AML-193 (cell line): ENCODE measurements around the gene COL2A1.

ENCODE experiments used
- DNase-seq, 2 experiments: peaks; one replicate each; lab custom pipeline; 2025; lab: John Stamatoyannopoulos, UW

Gene COL2A1

DNA sequence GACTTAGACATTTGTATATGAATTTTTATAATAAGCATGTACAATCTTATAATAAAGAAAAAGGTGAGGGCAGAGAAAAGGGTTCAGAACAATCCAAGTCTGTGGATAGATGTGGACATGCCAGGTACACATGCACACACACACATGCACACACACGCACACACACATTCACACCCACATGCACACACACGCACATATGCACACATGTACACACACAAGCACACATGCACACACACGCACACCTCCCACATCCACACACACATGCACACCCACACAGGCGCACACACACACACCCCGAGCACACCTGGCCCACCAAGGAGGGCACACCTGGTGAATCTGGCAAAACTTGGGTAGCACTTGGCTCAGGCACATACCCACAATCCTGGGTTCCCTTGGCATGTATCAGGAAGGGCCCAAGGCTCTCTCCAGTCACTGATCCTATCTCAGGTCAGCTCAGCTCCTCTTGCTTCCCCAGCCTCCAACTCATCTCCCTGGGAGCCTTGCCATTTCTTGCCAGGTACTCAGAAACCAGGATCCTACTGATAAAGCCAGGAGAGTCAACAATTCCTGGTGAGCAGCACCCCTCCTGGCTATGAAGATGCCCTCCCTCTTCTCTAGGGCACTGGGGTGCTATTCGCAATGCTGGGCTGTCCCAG lies 59.5 kb downstream of the COL2A1 start:
- DNase-seq, result no peak

DNA sequence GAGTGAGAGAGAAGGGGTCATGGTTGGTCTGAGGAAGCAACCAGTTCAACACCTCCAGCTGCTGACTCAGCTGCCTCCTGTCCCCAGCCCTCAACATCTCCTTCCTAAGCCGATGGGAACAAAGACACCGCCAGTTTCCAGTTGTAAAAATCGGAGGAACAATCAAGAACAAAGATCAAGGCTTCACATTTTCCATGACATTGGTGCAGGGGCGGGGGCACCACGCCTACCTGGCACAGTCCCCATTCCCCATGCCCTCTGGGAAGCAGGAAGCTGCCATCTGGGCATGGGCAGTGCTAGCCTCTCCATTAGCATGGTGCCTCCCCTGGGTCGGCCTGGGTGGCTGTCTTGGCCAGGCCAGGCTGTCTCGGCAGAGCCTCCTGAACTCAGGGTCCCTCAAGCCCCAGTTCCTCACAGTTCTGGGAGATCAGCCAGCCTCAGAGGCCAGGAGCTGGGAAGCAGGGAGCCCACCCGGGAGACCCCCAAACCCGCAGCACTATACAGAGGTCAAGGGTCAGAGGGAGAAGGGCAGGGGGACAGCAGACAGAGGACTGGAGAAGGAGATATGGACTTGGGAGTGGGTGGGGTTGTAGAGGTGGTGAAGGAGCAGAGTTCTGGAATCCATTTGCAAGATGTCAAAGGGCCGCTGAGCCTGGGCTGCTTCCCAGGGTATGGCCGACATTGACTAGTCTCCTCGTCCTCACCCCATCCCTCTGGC lies 60.5 kb downstream of the COL2A1 start:
- DNase-seq, result no peak

DNA sequence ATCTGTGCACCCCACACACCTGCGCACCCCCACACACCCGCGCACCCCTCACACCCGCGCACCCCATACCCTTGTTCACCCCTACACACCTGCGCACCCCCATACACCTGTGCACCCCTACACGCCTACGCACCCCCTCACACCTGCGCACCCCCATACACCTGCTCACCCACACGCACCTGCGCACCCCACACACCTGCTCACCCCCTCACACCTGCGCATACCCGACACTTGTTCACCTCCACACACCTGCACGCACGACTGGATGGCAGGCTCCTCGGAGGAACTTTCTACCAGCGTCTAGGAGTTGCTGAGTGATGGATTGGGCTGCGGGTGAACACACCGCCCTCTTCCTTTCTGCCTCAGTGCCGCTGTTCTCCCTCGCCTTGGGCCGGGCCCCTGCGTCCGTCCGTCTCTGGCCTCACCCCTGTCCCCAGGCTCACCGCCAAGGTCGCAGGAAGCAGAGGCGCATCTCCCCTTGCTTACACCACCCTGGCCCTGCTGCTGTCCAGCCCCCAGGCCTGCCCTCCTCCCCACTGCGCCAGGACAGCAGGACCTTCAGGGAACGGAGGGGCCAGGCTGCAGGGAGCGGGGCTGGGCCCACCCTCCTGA lies 61.6 kb downstream of the COL2A1 start:
- no peak for DNase-seq

DNA sequence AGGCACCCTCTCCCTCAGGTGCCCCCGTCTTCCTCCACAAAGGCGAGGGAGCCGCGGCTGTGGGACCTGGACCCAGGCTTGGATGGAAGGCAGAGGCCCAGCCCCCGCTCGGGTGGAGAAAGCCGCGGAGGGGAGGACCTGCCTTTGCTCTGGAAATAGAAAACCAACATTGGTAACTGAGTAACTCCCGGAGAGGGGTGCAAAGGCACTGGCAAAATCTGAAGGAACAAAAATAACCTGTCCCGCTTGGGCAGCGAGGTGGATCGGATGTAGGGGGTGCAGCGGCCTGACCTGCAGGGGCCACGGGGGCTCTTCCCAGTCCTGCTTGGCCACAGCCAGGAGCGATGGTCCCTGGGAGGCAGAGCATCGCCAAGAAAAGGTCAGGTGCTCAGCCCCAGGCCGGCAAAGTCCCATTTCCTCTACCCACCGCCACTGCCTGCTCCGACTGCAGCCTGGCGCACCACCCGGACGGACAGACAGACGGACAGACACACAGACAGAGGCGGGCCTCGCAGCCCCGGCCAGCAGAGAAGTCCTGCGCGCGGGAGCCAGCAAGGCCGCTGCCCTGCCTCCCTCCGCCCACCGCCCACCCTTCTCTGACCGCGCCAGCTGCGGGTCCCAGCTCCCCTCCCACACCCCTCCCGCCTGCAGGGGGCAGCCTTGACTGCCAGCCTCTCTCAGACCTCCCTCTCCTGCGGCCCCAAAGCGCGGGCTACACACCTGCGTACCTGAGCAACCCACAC lies 62.2 kb downstream of the COL2A1 start:
- DNase-seq, result no peak

DNA sequence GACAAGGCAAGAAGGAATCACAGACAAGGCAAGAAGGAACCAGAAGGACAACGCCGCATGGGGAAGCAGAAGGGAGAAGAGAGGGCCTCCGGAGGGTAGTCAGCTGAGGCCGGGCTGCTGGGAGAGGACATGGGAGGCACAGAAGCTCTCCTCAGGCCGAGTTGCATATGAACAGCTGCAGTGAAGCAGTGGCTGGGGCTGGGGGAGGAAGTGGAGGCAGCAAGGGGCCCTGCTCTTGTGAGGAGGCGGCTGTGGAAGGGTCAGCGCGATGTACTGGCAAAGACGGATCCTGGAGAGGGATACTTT lies 62.8 kb downstream of the COL2A1 start:
- DNase-seq, result no peak

DNA sequence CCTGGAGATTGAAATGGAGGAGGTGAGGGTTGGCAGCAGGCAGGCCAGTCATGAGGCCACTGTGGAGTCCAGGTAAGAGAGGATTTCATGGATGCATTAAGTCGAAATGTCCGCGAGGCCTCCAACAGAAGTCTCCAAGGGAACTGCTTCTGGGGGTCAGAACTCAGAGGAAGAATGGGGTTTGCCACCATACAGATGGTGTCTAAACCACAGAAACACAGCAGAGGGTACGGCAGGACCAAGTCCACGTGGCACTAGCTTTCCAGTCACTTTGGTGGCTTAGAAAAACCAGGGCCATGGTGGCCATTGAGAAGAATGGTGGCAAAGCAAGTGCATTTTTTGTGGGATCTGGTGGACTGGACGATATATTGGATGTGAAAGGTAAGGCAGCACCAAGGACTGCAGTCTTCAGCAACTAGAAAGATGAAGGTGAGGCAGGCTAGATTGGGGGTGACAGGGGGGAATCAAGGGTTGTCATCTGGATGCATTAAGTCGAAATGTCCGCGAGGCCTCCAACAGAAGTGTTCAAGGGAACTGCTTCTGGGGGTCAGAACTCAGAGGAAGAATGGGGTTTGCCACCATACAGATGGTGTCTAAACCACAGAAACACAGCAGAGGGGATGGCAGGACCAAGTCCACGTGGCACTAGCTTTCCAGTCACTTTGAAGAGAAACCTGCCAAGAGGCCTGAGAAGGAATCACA lies 63.4 kb downstream of the COL2A1 start:
- no peak for DNase-seq

DNA sequence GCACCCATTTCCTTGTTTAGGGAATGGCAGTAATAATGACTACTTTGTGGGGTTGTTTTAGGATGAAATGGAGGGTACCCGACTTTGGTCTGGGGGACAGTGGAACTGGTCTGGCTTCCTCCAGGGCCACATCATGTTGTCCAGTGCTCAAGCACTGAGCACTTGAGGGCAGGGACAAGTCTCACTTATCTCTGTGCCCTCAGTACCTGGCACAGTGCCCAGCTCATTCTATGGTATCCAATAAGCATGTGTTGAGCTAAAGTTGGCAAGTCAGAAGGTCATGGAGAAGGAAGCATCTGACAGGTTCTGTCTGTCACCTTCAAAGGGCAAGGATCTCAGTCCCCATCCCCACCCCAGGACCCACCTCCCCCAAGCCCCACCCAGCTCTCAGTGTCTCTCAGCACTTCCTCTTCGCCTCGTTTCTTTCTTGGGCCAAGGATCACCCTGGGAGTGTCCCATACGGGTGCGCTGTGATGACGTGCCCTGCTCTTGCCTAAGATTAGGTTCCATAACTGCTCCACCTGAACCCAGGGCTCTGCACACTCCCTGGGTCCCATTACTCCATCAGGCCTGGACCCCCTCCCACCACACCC lies 65.2 kb downstream of the COL2A1 start:
- DNase-seq, result no peak

DNA sequence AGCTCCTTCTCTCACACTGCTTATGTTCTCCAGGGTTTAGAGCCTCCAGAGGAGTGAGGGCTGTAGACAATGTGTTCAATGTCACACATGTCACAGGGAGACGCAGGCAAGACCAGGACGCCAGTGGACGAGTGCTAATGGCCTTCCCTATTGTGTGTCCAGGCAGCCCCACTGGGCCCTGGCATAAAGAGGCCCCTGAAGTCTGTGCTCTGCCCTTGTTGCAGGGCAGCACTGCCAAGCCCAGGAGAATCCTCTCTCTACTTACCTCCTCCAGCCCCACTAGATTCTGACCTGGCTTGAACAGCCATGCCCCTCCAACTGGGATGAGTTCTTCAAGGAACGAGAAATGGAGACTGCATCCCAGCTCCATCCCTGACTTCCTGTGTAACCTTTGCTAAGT lies 65.7 kb downstream of the COL2A1 start:
- no peak for DNase-seq

DNA sequence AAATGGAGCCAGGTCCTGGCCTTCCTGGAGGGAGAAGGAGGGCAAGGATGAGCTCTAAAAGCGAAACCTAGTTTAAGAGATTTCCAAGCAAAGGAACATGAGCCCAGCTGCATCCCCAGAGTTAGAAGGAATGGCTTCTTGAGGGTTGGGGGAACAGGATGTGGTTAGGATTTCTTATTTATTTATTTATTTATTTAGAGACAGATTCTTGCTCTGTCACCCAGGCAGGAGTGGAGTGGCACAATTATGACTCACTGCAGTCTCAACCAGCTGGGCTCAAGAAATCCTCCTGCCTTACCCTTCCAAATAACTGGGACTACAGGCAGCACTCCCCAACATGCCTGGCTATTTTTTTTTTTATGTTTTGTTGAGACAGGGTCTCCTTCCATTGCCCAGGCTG lies 66.2 kb downstream of the COL2A1 start:
- DNase-seq, result no peak

DNA sequence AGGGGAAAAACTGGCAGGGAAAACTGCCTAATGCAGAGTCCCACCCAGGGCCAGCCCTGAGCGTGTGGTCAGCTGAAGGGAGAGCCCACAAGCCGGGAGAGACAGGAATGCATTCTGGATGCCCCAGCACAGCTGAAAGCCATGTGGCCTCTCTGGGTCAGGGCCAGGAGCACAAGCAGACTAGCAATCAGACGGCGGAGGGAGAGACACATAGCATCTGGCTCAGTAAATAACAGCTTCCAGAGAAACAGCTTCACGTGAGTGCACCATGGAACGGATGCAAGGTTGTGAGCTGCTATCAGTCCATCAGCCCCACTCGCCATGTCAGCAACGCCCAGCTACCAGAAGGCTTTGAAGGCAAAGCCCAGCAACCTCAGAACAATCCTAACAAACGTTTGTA lies 69.1 kb downstream of the COL2A1 start:
- no peak for DNase-seq

DNA sequence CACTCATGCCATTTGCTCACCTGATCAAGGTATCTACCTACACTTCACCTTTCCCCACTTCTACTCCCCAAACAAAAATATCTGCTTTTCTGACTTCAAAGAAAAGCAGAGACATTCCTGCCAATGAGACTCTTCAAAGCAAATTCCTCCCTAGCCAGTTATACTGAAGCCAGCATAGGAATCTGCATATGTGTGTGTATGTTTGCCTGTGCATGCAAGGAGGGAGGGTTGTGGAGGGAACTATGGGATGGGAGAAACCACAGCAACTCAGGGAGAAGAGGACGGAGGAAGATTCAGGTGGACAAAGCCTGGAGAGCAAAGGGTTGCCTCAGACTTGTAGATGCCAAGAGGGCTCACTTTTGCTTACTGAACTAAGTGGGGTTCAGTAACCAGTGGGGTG lies 73.1 kb downstream of the COL2A1 start:
- DNase-seq, result no peak

DNA sequence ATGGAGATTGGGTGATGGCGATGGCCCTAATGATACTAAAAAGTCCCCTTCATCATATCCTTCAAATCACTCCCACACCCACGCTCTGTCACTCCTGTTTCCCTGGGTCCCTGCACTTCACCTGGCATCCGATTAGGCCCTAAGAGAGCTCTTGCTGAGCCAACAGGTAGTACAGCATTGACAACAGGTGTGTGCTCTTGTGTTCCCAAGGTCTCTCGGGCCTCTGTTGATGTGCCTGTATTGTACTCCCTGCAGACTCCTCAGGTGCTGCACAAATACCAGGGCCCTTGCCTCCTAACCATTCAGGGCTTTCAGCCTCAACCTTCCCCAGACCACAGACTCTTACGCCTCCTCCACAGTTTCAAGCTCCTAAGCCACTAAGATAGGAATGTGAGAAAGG lies 73.6 kb downstream of the COL2A1 start:
- DNase-seq, result no peak

DNA sequence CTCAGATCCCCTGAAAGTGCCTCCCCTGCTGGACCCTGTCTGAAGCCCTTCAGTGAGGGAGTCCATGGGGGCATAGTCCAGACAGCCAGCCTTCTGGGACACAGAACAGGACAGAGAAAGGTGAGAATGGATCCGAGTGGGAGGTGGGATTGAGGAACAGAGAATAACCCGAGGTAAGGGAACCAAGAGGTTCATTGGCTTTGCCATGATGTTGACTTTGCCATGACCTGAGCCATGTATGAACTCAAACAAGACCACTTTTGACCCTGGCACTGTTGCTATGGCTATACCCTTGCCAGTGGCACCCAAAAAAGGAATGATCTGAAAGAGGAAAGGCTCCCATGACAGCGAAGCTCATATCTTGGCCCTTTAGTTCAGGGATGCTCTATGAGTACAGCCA lies 76.9 kb downstream of the COL2A1 start:
- DNase-seq, result no peak
